GM12801 (cell line): ENCODE data around the gene RPS26.

Experiments
- TF ChIP-seq, protein P1 (sequence below): IDR thresholded peaks from one replicate; pipeline ENCODE4 v1.5.1; 2011; ENCODE audit warnings: control low read depth; ENCODE audit not compliant: insufficient read length; ENCODE audit errors: extremely low read depth

RPS26 gene

DNA sequence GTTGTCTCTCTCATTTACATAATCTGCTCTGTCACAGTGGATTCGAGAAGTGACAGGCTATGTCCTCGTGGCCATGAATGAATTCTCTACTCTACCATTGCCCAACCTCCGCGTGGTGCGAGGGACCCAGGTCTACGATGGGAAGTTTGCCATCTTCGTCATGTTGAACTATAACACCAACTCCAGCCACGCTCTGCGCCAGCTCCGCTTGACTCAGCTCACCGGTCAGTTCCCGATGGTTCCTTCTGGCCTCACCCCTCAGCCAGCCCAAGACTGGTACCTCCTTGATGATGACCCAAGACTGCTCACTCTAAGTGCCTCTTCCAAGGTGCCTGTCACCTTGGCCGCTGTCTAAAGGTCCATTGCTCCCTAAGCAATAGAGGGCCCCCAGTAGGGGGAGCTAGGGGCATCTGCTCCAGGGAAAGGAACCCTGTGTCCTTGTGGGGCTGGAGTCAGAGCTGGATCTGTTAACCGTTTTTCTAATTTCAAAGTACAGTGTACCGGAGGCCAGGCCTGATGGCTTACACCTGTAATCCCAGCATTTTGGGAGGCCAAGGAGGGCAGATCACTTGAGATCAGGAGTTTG, 43.3 kb downstream of the RPS26 start:
- TF ChIP-seq, protein P1, sequence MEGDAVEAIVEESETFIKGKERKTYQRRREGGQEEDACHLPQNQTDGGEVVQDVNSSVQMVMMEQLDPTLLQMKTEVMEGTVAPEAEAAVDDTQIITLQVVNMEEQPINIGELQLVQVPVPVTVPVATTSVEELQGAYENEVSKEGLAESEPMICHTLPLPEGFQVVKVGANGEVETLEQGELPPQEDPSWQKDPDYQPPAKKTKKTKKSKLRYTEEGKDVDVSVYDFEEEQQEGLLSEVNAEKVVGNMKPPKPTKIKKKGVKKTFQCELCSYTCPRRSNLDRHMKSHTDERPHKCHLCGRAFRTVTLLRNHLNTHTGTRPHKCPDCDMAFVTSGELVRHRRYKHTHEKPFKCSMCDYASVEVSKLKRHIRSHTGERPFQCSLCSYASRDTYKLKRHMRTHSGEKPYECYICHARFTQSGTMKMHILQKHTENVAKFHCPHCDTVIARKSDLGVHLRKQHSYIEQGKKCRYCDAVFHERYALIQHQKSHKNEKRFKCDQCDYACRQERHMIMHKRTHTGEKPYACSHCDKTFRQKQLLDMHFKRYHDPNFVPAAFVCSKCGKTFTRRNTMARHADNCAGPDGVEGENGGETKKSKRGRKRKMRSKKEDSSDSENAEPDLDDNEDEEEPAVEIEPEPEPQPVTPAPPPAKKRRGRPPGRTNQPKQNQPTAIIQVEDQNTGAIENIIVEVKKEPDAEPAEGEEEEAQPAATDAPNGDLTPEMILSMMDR, result no peak

DNA sequence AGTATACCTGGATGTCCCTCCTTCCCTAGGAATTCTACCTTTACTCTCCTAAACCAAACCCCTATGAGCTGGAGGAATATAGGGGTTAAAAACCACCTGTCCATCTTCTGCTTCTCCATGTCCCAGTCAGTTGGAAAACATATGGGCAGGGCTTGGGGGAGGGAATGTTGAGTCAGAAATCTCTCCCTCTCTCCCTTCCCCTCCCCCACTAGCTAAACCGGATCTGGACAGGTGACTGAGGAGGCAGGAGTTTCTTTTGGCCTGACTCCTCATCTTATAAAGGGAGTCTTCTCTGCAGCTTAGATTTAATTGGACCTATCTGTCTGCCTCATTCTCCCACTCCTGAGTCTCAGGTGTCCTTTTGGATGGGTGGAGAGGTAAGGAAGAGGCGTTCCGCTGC, 44.4 kb downstream of the RPS26 start:
- TF ChIP-seq, protein P1, result no peak

DNA sequence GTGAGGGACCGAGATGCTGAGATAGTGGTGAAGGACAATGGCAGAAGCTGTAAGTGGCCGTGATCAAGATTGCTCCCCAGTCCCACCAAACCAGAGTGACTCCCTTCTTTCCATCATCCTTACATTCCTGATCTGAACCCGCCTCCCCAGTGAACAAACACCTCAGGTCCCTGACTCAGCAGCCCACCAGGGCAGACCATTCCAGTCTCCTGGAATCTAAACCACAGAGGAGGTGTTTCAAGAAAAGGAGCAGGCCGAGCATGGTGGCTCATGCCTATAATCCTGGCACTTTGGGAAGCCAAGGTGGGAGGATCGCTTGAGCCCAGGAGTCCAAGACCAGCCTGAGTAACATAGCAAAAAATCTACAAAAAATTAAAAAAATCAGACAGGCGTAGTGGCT, 44.9 kb downstream of the RPS26 start:
- TF ChIP-seq, protein P1, result no peak

DNA sequence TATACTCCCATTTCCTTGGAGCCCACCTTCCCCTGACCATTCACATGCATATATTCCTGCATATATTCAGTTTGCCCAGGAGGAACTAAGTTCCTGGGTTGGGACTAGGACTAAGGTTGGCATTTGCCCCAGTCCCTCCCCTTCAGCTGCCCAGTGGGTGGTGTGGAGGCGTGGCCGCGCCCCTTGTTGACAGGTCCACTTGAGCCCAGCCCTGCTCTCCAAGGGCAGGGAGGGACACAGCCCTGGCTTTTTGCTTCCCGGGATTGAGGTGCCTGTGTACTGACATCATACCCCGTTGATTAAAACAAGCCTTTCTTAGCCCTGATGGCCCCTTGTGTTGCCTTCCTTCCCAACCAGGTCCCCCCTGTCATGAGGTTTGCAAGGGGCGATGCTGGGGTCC, 45.5 kb downstream of the RPS26 start:
- TF ChIP-seq, protein P1, result no peak
